Esophagus muscularis mucosa (tissue), 4 donors: ENCODE data around the gene SHMT2.

Source experiments
- CTCF ChIP-seq, 3 experiments: fragments of 200-600 bp in 2 of 3; fragments of 450-650 bp in 1 of 3; sonication (generic) in 2 of 3; IDR thresholded peaks; one replicate each; pipeline ENCODE4 v1.5.1; 2017 to 2019; ENCODE audit warnings: antibody characterized with exemption in 3 of 3, mild to moderate bottlenecking in 2 of 3, moderate library complexity in 1 of 3
- EP300 ChIP-seq: sonication (generic); formaldehyde crosslinking; IDR thresholded peaks from one replicate; pipeline ENCODE4 v1.6.1; 2017; ENCODE audit warnings: antibody characterized with exemption
- POLR2A ChIP-seq: fragments of 450-650 bp; IDR thresholded peaks from one replicate; pipeline ENCODE4 v1.6.1; 2017; ENCODE audit warnings: antibody characterized with exemption, moderate library complexity, mild to moderate bottlenecking, low read depth
- POLR2AphosphoS5 ChIP-seq, 2 donors: sonication (generic); formaldehyde crosslinking; IDR thresholded peaks; one replicate each; pipeline ENCODE4 v1.6.1; 2017; ENCODE audit warnings: antibody characterized with exemption in 2 of 2

- TF ChIP-seq CTCF (IDR thresholded peaks at IDR 0.05), result no peak
- no peak for TF ChIP-seq POLR2A
- TF ChIP-seq POLR2AphosphoS5 (IDR thresholded peaks at IDR 0.05), result no peak
- no peak for TF ChIP-seq EP300
Observed at GRCh38 chr12:57190821-57191220, 38.7 kb upstream of the SHMT2 start.
